Naive thymus-derived CD4-positive, alpha-beta T cell (primary cell): ENCODE data around the gene RIPOR3. TPM values are rescaled to one million over a fixed set of nuclear protein-coding genes. Genes with fewer than 3 reads are reported as not detected.
A peak's percentile ranks its signal among the peaks of the same experiment; 100 is the strongest.

Experiments
- ATAC-seq: fragments of 150-1000 bp; cut with Tn5 transposase; 2 replicates; pipeline ENCODE4 v1.10.0; 2021; ENCODE audit warnings: mild to moderate bottlenecking, moderate library complexity
- CTCF ChIA-PET: fragments of 350-600 bp; sonication (Branson Sonifier 250); formaldehyde crosslinking; loops from one replicate; lab custom pipeline; 2021; ENCODE audit warnings: antibody characterized with exemption; lab: Charles Lee
- POLR2A ChIA-PET: fragments of 350-600 bp; sonication (Branson Sonifier 250); formaldehyde crosslinking; loops from one replicate; lab custom pipeline; 2021; ENCODE audit warnings: antibody characterized with exemption, inconsistent platforms; lab: Charles Lee
- DNase-seq, 9 donors: peaks; one replicate each; pipeline versions ENCODE4 v3.0.0 to v3.0.0-alpha.2; 2020 to 2022; ENCODE audit warnings: mixed read lengths in 1 of 9
- H3K27ac ChIP-seq: one replicate; pipeline ENCODE4 v1.7.0; 2013; ENCODE audit warnings: mild to moderate bottlenecking, low read depth, low read length, moderate library complexity
- H3K27me3 ChIP-seq, 2 donors: one replicate each; pipeline ENCODE4 v1.7.0; 2013; ENCODE audit warnings: low read length in 2 of 2, mild to moderate bottlenecking in 2 of 2, moderate library complexity in 2 of 2; ENCODE audit not compliant: control insufficient read depth in 2 of 2, insufficient read depth in 2 of 2
- H3K36me3 ChIP-seq, 3 experiments: 1 replicate in 2 of 3; 2 replicates in 1 of 3; pipeline ENCODE4 v1.7.0; 2013; ENCODE audit warnings: low read length in 3 of 3, mild to moderate bottlenecking in 3 of 3, moderate library complexity in 1 of 3; ENCODE audit not compliant: insufficient read depth in 3 of 3, control insufficient read depth in 2 of 3
- H3K4me1 ChIP-seq, 2 donors: one replicate each; pipeline ENCODE4 v1.7.0; 2013; ENCODE audit warnings: low read length in 2 of 2, mild to moderate bottlenecking in 2 of 2, moderate library complexity in 1 of 2; ENCODE audit not compliant: control insufficient read depth in 2 of 2, insufficient read depth in 2 of 2
- H3K4me3 ChIP-seq: 2 replicates; pipeline ENCODE4 v1.7.0; 2013; ENCODE audit warnings: mild to moderate bottlenecking, low read length
- H3K9me3 ChIP-seq, 3 experiments: 1 replicate in 2 of 3; 2 replicates in 1 of 3; pipeline ENCODE4 v1.7.0; 2013; ENCODE audit warnings: low read length in 3 of 3; ENCODE audit not compliant: control insufficient read depth in 2 of 3
- H3K27ac Mint-ChIP-seq, 9 donors: one replicate each; pipeline ENCODE4 v1.8.0; 2020 to 2022; ENCODE audit warnings: mixed read lengths in 9 of 9, mild to moderate bottlenecking in 8 of 9, moderate library complexity in 5 of 9, inconsistent platforms in 2 of 9
- H3K27me3 Mint-ChIP-seq, 5 donors: one replicate each; pipeline ENCODE4 v1.8.0; 2021 to 2022; ENCODE audit warnings: mixed read lengths in 5 of 5, mild to moderate bottlenecking in 1 of 5
- H3K36me3 Mint-ChIP-seq, 5 donors: one replicate each; pipeline ENCODE4 v1.8.0; 2020 to 2022; ENCODE audit warnings: mixed read lengths in 5 of 5, mild to moderate bottlenecking in 3 of 5, inconsistent platforms in 1 of 5
- H3K4me1 Mint-ChIP-seq, 7 donors: one replicate each; pipeline ENCODE4 v1.8.0; 2020 to 2022; ENCODE audit warnings: mixed read lengths in 7 of 7, mild to moderate bottlenecking in 3 of 7, inconsistent platforms in 1 of 7
- H3K4me3 Mint-ChIP-seq, 10 donors: one replicate each; pipeline ENCODE4 v1.8.0; 2020 to 2022; ENCODE audit warnings: mild to moderate bottlenecking in 10 of 10, mixed read lengths in 10 of 10, moderate library complexity in 6 of 10, inconsistent platforms in 2 of 10
- H3K9me3 Mint-ChIP-seq, 11 donors: one replicate each; pipeline ENCODE4 v1.8.0; 2020 to 2022; ENCODE audit warnings: mixed read lengths in 11 of 11, mild to moderate bottlenecking in 4 of 11, inconsistent platforms in 1 of 11, moderate library complexity in 1 of 11
- intact Hi-C, 2 donors: fragments of 100-400 bp; cut with micrococcal nuclease; formaldehyde crosslinking; loops; one replicate each; pipeline ENCODE4 v1.15.1; 2023
- polyA plus RNA-seq, 2 donors: library from polyadenylated mRNA; unstranded; fragments of 300-500 nt; fragmentation: Illumina TruSeq; gene quantifications; one replicate each; pipeline ENCODE4 v1.2.3, GENCODE V29; 2021
- total RNA-seq, 6 experiments: library from RNA in 5 of 6; stranded (reverse) in 5 of 6; gene quantifications; 1 replicate in 5 of 6; 2 replicates in 1 of 6; pipeline ENCODE4 v1.2.3 and lab custom pipeline; 2021 to 2026

RIPOR3 gene
- total and polyA plus RNA-seq, 7 experiments from 2014 or later = 0.27 to 1.7 (median 0.80) TPM; not detected in 3

DNA sequence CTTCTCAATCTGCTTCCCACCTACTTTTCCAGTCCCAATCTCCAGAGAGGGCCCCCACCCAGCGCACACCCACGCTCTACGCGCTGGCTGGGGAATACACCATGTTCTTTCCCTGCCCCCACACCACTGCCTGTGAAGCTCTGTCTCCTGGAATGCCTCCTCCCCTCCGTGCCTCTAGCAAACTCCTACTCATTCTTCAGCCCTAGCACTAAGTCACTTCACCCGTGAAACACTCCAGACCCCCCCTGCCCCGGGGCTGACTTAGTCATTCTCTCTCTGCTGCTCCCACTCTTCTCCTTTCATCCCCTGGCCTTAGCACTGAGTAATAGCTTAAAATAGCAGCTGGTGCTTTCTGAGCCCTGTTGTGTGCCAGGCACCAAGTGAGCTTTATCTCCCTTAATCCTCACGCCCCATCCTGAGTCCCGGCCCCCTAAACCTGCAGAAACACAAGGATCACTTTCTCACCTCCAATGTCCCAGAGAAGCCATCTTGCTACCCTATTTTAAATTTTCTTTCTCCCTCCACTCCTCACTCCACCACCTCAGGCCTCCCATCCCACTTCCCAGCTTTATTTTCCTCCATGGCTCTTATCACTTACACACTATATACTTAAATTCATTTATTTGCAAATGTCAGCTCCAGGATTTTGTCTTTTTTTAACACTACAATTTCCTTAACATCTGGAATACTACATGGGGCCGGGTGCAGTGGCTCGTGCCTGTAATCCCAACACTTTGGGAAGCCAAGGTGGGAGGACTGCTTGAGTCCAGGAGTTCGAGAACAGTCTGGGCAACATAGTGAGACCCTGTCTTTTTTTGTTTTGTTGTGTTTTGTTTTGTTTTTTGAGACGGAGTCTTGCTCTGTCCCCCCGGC is 33.7 kb upstream of the RIPOR3 start:
- ChIA-PET POLR2A (interaction anchor here (0.7 to 0.8 kb wide), 2 partner anchors 69 to 525 kb away, joined by 3 to 4 read pairs; no protein-coding TSS in a partner anchor), CTCF (no interaction called here)
- Histone ChIP-seq H3K36me3 (no peaks in the 10 kb centered on the region), H3K27ac (no peak overlapping the region), H3K4me3 (no peak overlapping the region), H3K27me3 (no peaks in the 10 kb centered on the region), H3K9me3 (no peaks in the 10 kb centered on the region), H3K4me1 (no peaks in the 10 kb centered on the region)
- DNase-seq (peak in 1 of 9 donors; percentile 76), ATAC-seq (no peak)
- Mint-ChIP-seq H3K4me3 (no peak overlapping the region), H3K9me3 (no peaks in the 10 kb centered on the region), H3K27ac (no peak overlapping the region), H3K27me3 (no peaks in the 10 kb centered on the region), H3K36me3 (no peaks in the 10 kb centered on the region), H3K4me1 (peaks cover 0 to under 1% (median 0%) of the 10 kb centered on the region in 7 donors)
- intact Hi-C loops = no loop called here

DNA sequence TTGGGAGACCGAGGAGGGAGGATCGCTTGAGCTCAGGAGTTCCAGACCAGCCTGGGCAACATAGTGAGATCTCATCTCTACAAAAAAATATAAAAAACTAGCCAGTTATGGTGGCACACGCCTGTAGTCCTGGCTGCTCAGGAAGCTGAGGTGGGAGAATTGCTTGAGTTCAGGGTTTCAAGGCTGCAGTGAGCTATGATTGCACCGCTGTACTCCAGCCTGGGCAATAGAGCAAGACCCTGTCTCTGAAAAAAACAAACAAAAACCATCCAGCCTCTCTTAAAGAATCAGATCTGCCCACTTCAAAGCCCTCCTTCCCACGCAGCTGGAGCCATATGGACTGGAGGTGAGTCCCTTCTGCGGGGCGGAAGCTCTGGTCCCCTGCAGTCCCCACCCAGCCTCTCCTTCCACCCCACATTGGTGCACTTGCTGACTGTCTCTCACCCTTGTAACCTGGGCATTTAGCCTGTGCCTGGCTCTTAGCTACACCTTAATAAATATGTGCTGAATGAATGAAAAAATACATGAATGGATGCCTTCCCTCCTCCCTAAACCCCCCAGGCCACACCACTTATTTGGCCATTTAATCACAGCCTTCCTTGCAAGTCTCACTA is 32.9 kb upstream of the RIPOR3 start:
- CTCF ChIA-PET = no interaction called here
- POLR2A ChIA-PET = no interaction called here
- ATAC-seq (no peak), DNase-seq (no peak)
- Mint-ChIP-seq H3K9me3 (no peaks in the 10 kb centered on the region), H3K36me3 (no peaks in the 10 kb centered on the region), H3K4me3 (no peak overlapping the region), H3K27me3 (no peaks in the 10 kb centered on the region), H3K27ac (no peak overlapping the region), H3K4me1 (no peaks in the 10 kb centered on the region)
- no peaks in the 10 kb centered on the region for H3K36me3 ChIP-seq
- H3K27ac ChIP-seq = no peak overlapping the region
- intact Hi-C loops = no loop called here
- H3K9me3 ChIP-seq = no peaks in the 10 kb centered on the region
- no peaks in the 10 kb centered on the region for H3K4me1 ChIP-seq
- no peaks in the 10 kb centered on the region for H3K27me3 ChIP-seq
- H3K4me3 ChIP-seq = no peak overlapping the region

DNA sequence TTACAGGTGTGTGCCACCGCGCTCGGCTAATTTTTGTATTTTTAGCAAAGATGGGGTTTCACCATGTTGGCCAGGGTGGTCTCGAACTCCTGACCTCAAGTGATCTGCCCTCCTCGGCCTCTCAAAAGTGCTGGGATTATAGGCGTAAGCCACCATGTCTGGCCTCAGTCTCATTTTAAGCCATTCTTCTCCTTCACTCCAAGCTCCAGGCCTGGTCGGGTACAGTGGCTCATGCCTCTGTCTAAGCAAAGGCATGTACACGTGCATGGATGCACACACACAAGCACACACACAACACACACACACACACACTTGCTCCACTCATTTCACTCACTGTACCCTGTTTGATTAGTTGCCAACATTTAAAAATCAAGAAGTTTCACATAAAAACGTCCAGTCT is 32.3 kb upstream of the RIPOR3 start:
- DNase-seq = no peak
- Histone ChIP-seq H3K27ac (no peak overlapping the region), H3K4me1 (no peaks in the 10 kb centered on the region), H3K4me3 (no peak overlapping the region), H3K27me3 (no peaks in the 10 kb centered on the region), H3K36me3 (no peaks in the 10 kb centered on the region), H3K9me3 (no peaks in the 10 kb centered on the region)
- H3K27ac Mint-ChIP-seq = no peak overlapping the region
- H3K4me3 Mint-ChIP-seq = no peak overlapping the region
- intact Hi-C loops = no loop called here
- ATAC-seq = no peak
- POLR2A ChIA-PET = no interaction called here
- no peaks in the 10 kb centered on the region for H3K4me1 Mint-ChIP-seq
- H3K27me3 Mint-ChIP-seq = no peaks in the 10 kb centered on the region
- no peaks in the 10 kb centered on the region for H3K36me3 Mint-ChIP-seq
- H3K9me3 Mint-ChIP-seq = no peaks in the 10 kb centered on the region
- CTCF ChIA-PET = no interaction called here

DNA sequence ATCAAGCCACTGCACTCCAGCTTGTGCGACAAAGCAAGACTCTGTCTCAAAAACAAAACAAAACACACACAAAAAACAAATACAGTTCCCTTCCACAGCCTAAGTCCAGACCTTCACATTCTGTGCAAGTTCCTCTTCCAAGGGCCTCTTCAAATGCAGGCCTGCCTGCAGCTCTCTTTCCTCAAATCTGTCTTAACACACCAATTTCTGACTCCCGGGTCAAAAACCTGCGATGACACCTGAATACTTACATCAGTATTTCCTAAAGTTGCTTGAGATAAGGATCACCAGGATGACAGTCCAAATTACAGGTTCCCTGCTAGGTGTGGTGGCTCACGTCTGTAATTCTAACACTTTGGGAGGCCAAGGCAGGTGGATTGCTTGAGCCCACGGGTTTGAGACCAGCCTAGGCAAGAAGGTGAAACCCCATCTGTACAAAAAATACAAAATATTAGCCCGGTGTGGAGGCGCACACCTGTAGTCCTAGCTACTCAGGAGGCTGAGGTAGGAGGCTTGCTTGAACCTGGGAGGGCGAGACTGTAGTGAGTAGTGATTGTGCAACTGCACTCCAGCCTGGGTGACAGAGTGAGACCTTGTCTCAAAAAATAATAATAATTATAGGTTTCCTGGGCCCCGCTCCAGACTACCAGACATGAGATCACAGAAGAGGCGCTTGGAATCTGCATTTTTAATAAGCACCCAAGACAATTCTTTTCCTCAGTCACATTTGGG is 31.2 kb upstream of the RIPOR3 start:
- Histone ChIP-seq H3K27me3 (no peaks in the 10 kb centered on the region), H3K36me3 (no peaks in the 10 kb centered on the region), H3K4me1 (no peaks in the 10 kb centered on the region), H3K27ac (no peak overlapping the region), H3K9me3 (no peaks in the 10 kb centered on the region), H3K4me3 (no peak overlapping the region)
- ATAC-seq = no peak
- Mint-ChIP-seq H3K36me3 (no peaks in the 10 kb centered on the region), H3K27me3 (peaks cover 0 to 4% (median 0%) of the 10 kb centered on the region in 5 donors), H3K4me3 (no peak overlapping the region), H3K4me1 (no peaks in the 10 kb centered on the region), H3K27ac (peak overlapping the region in 1 of 9 donors; percentile 48), H3K9me3 (no peaks in the 10 kb centered on the region)
- CTCF ChIA-PET = no interaction called here
- intact Hi-C loops = no loop called here
- POLR2A ChIA-PET = no interaction called here
- no peak for DNase-seq

DNA sequence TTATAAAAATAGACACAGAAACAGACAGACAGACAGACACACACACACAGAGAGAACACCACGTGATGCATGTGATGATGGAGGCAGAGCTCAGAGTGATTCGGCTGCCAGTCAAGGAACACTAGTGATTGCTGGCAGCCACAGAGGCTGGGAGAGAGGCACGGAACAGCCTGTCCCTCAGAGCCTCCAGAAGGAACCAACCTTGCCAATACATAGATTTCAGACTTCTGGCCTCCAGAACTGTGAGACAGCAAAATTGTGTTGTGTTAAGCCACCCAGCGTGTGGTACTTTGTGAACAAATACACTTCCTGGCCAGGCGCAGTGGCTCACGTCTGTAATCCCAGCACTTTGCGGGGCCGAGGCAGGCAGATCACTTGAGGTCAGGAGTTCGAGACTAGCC is 30.5 kb upstream of the RIPOR3 start:
- H3K4me1 ChIP-seq = no peaks in the 10 kb centered on the region
- Mint-ChIP-seq H3K4me3 (no peak overlapping the region), H3K9me3 (no peaks in the 10 kb centered on the region), H3K4me1 (no peaks in the 10 kb centered on the region), H3K27ac (no peak overlapping the region), H3K27me3 (peaks cover 0 to 4% (median 0%) of the 10 kb centered on the region in 5 donors), H3K36me3 (no peaks in the 10 kb centered on the region)
- no peak overlapping the region for H3K27ac ChIP-seq
- intact Hi-C loops = no loop called here
- no peak for DNase-seq
- no peak for ATAC-seq
- ChIA-PET POLR2A (no interaction called here), CTCF (interaction anchor here (0.7 kb wide), 1 partner anchor 176 kb away, joined by 3 read pairs; no protein-coding TSS in a partner anchor)
- no peaks in the 10 kb centered on the region for H3K36me3 ChIP-seq
- H3K27me3 ChIP-seq = no peaks in the 10 kb centered on the region
- no peaks in the 10 kb centered on the region for H3K9me3 ChIP-seq
- H3K4me3 ChIP-seq = no peak overlapping the region

DNA sequence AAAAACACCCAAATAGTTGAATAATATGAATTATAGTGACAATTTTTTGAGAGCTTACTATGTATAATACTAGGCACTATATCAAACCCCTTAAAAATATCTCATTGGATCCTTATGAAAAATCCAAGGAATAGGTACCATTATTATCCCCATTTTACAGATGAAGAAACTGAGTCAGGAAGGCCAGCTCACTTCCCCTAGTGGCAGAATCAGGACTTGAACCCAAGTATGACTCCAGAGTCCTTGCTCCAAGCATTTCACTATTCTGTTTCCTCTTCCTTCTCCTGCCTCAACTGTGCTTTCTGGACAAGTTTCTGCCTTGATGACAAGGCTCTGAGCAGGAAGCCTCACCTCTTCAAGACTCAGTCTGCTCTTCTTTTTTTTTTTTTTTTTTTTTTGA is 29.2 kb upstream of the RIPOR3 start:
- intact Hi-C loops = no loop called here
- CTCF ChIA-PET = interaction anchor here (0.6 to 0.7 kb wide), 2 partner anchors 28 to 136 kb away, joined by 3 to 4 read pairs; no protein-coding TSS in a partner anchor
- H3K36me3 Mint-ChIP-seq = no peaks in the 10 kb centered on the region
- H3K4me3 Mint-ChIP-seq = no peak overlapping the region
- Histone ChIP-seq H3K27ac (no peak overlapping the region), H3K4me3 (no peak overlapping the region), H3K27me3 (no peaks in the 10 kb centered on the region), H3K9me3 (no peaks in the 10 kb centered on the region), H3K36me3 (no peaks in the 10 kb centered on the region), H3K4me1 (no peaks in the 10 kb centered on the region)
- DNase-seq (no peak), ATAC-seq (no peak)
- H3K4me1 Mint-ChIP-seq = no peaks in the 10 kb centered on the region
- no peaks in the 10 kb centered on the region for H3K9me3 Mint-ChIP-seq
- no peak overlapping the region for H3K27ac Mint-ChIP-seq
- H3K27me3 Mint-ChIP-seq = peaks cover 0 to 6% (median 0%) of the 10 kb centered on the region in 5 donors
- POLR2A ChIA-PET = no interaction called here
